ENCODE measurements around the gene OR52E8.

Gene OR52E8

DNA sequence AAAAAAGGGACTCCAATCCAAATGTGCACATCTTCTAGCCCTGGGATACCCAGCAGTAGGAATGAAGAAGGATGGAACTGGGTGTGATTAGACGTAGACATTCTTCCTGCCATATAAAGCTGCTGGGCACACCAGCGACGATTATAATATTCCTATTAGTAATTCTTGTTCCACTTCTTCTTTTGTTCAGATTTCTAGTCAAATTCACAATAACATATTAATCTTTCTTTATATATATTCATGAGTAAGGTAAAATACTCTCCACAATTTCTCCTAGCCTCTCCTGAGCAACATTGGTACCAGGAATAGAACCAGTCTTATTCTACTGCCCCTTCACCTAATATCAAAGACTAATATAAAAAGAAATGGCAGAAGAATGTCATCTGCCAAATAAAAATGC is at the start of gene OR52E8:
OR52E8 (minus strand) TSS at position 101 of the 400 bp plus-strand sequence; CDS start at position 101, 0 bp downstream.
- Histone ChIP-seq H3K36me3 (ENCODE audit: insufficient read depth, insufficient read length, low read length) (no peaks in the 10 kb centered on the region), H3K4me3 (ENCODE audit: insufficient read length, low read depth) (no peak within 1 kb of the TSS), H3K9me3 (ENCODE audit: insufficient read depth, low read length) (no peaks in the 10 kb centered on the region), H3K27me3 (ENCODE audit: insufficient read depth, insufficient read length) (no peaks in the 10 kb centered on the region), H3K4me1 (ENCODE audit: insufficient read depth, insufficient read length) (no peaks in the 10 kb centered on the region), H3K9ac (ENCODE audit: insufficient read length, low read depth) (no peak within 1 kb of the TSS)
- TF ChIP-seq YY1 (IDR thresholded peaks at IDR 0.05; ENCODE audit: insufficient read depth, insufficient read length): no peak
- no peak for TF ChIP-seq ZNF274 (IDR thresholded peaks at IDR 0.05; ENCODE audit: low read depth, low read length)
- no peak for TF ChIP-seq SUZ12 (IDR thresholded peaks at IDR 0.05; ENCODE audit: extremely low read depth, insufficient read depth, insufficient read length)
- no peak for DNase-seq (ENCODE audit: low read depth, low spot score)

DNA sequence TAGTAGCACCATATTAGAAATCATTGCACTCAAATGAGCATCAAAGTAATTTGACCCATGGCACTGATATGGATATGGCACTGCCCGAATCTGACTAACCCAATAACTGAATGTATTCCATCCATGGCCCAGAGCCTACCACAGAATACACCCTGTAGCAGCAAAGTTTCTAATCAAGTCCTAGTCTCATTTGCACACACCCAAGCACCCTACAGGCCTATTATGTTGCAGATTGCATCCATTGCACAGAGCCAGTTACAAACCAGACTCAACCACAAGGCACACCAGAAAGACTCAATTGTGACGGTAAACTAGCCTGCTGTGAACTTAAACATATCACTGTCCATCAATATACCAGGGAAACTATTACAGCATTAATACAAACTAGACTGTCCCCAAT is 42.0 kb upstream of the OR52E8 start:
- DNase-seq (ENCODE audit: low read depth, low spot score): peak; percentile 11
- Histone ChIP-seq H3K4me1 (ENCODE audit: insufficient read depth, insufficient read length) (no peaks in the 10 kb centered on the region), H3K4me3 (ENCODE audit: insufficient read length, low read depth) (no peak overlapping the region), H3K27me3 (ENCODE audit: insufficient read depth, insufficient read length) (no peaks in the 10 kb centered on the region), H3K9ac (ENCODE audit: insufficient read length, low read depth) (no peak overlapping the region), H3K36me3 (ENCODE audit: insufficient read depth, insufficient read length, low read length) (no peaks in the 10 kb centered on the region), H3K9me3 (ENCODE audit: insufficient read depth, low read length) (no peaks in the 10 kb centered on the region)
- TF ChIP-seq YY1 (IDR thresholded peaks at IDR 0.05; ENCODE audit: insufficient read depth, insufficient read length) (no peak), ZNF274 (IDR thresholded peaks at IDR 0.05; ENCODE audit: low read depth, low read length) (no peak), SUZ12 (IDR thresholded peaks at IDR 0.05; ENCODE audit: extremely low read depth, insufficient read depth, insufficient read length) (no peak)

DNA sequence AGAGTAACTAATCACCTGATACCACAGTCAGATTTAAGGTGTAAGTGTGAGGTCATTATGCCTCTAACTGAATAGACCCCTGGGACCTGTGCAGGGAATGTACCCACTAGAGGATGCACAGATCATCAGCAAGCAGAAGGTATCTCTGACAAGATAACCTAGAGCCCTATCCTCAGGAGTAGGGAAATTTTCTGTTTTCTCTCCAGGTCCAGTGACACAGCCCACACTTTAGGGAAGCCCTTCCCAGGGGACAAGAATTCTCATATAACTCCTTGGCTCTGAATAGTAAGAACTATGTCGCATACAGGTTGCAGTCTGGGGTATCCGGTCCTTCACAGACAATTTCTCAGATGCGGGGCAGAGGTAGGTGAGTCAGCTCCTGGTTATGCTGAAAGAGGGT is 35.4 kb upstream of the OR52E8 start, which contains the start of gene OR52E5:
OR52E5 (plus strand) TSS at position 301 of the 400 bp plus-strand sequence. CDS start 7,569 bp downstream, outside the sequence.
- no peaks in the 10 kb centered on the region for H3K27me3 ChIP-seq (ENCODE audit: insufficient read depth, insufficient read length)
- DNase-seq (ENCODE audit: low read depth, low spot score): no peak
- H3K9ac ChIP-seq (ENCODE audit: insufficient read length, low read depth): no peak within 1 kb of the TSS
- TF ChIP-seq ZNF274 (IDR thresholded peaks at IDR 0.05; ENCODE audit: low read depth, low read length) (no peak), SUZ12 (IDR thresholded peaks at IDR 0.05; ENCODE audit: extremely low read depth, insufficient read depth, insufficient read length) (no peak), YY1 (IDR thresholded peaks at IDR 0.05; ENCODE audit: insufficient read depth, insufficient read length) (no peak)
- H3K4me3 ChIP-seq (ENCODE audit: insufficient read length, low read depth): no peak within 1 kb of the TSS
- no peaks in the 10 kb centered on the region for H3K36me3 ChIP-seq (ENCODE audit: insufficient read depth, insufficient read length, low read length)
- H3K4me1 ChIP-seq (ENCODE audit: insufficient read depth, insufficient read length): no peaks in the 10 kb centered on the region
- no peaks in the 10 kb centered on the region for H3K9me3 ChIP-seq (ENCODE audit: insufficient read depth, low read length)

DNA sequence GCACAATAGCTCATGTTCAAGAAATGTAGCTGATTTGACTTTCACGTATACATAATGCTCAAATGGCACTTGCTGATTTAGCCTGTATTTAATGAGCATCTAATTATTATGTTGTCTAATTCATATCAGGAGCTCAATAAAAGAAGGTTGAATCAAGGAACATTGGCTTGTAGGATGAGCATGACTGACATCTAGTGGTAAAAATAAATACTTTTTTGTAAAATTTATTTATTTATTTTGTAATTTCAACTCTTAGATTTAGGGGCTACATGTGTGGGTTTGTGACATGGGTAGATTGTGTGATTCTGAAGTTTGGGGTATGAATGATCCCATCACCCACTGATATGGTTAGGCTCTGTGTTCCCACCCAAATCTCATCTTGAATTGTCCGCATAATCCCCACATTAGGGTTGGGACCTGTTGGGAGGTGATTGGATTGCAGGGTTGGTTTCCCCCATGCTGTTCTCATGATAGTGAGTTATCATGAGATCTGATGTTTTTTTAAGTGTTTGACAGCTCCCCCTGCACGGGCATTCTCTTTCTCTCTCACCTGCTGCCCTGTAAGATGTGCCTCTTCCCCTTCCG is 33.8 kb upstream of the OR52E8 start:
- no peak overlapping the region for H3K4me3 ChIP-seq (ENCODE audit: insufficient read length, low read depth)
- DNase-seq (ENCODE audit: low read depth, low spot score): no peak

DNA sequence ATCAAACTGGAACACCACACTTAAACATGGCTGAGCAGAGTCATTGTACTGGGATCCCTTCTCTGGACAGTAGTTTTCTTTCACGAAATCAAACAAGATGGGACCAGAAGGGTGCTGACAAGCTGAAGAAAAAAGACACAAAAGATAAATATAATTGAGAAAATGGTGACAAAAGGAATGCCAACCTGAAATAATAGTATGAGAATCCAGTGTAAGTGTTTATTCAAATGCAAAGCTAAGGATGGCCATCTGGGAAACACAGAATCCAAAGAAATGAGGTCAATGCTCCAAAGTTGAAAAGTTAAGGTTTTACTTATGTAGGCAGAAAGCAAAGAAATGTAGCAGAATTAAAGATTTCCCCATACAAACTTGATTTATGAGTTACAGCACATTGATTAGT is 30.2 kb upstream of the OR52E8 start:
- no peaks in the 10 kb centered on the region for H3K9me3 ChIP-seq (ENCODE audit: insufficient read depth, low read length)
- H3K27me3 ChIP-seq (ENCODE audit: insufficient read depth, insufficient read length): no peaks in the 10 kb centered on the region
- no peak for TF ChIP-seq ZNF274 (IDR thresholded peaks at IDR 0.05; ENCODE audit: low read depth, low read length)
- no peak for TF ChIP-seq SUZ12 (IDR thresholded peaks at IDR 0.05; ENCODE audit: extremely low read depth, insufficient read depth, insufficient read length)
- no peak for TF ChIP-seq YY1 (IDR thresholded peaks at IDR 0.05; ENCODE audit: insufficient read depth, insufficient read length)
- no peak overlapping the region for H3K4me3 ChIP-seq (ENCODE audit: insufficient read length, low read depth)
- DNase-seq (ENCODE audit: low read depth, low spot score): no peak
- H3K9ac ChIP-seq (ENCODE audit: insufficient read length, low read depth): no peak overlapping the region
- H3K36me3 ChIP-seq (ENCODE audit: insufficient read depth, insufficient read length, low read length): no peaks in the 10 kb centered on the region
- H3K4me1 ChIP-seq (ENCODE audit: insufficient read depth, insufficient read length): no peaks in the 10 kb centered on the region

More for the DNA sequence above, 33.8 kb upstream of the OR52E8 start:
- no peaks in the 10 kb centered on the region for H3K9me3 ChIP-seq (ENCODE audit: insufficient read depth, low read length)
- H3K9ac ChIP-seq (ENCODE audit: insufficient read length, low read depth): no peak overlapping the region
- no peaks in the 10 kb centered on the region for H3K36me3 ChIP-seq (ENCODE audit: insufficient read depth, insufficient read length, low read length)
- H3K27me3 ChIP-seq (ENCODE audit: insufficient read depth, insufficient read length): no peaks in the 10 kb centered on the region
- TF ChIP-seq ZNF274 (IDR thresholded peaks at IDR 0.05; ENCODE audit: low read depth, low read length): no peak
- TF ChIP-seq SUZ12 (IDR thresholded peaks at IDR 0.05; ENCODE audit: extremely low read depth, insufficient read depth, insufficient read length): no peak
- no peak for TF ChIP-seq YY1 (IDR thresholded peaks at IDR 0.05; ENCODE audit: insufficient read depth, insufficient read length)
- no peaks in the 10 kb centered on the region for H3K4me1 ChIP-seq (ENCODE audit: insufficient read depth, insufficient read length)

DNA sequence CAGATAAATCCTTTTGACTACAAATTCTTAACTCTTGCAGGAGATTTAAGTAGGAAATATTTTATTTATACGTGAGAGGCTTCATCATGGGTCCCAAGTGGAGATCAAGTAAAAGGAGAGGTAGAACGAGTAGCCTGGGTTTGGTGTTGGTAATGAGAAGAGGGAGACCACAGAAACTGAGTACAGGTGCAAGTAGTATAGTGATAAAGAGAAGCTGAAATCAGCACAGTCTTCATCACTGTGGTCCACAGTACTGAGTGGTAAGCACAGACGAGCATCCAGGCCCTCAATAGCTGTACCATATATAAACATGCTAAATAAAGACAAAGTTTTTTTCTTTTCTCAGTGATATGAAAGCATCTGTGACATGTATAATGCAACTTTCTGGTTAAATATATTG is 29.7 kb upstream of the OR52E8 start:
- no peak overlapping the region for H3K9ac ChIP-seq (ENCODE audit: insufficient read length, low read depth)
- H3K27me3 ChIP-seq (ENCODE audit: insufficient read depth, insufficient read length): no peaks in the 10 kb centered on the region
- H3K4me1 ChIP-seq (ENCODE audit: insufficient read depth, insufficient read length): no peaks in the 10 kb centered on the region
- no peak overlapping the region for H3K4me3 ChIP-seq (ENCODE audit: insufficient read length, low read depth)
- H3K36me3 ChIP-seq (ENCODE audit: insufficient read depth, insufficient read length, low read length): no peaks in the 10 kb centered on the region
- TF ChIP-seq YY1 (IDR thresholded peaks at IDR 0.05; ENCODE audit: insufficient read depth, insufficient read length): no peak
- DNase-seq (ENCODE audit: low read depth, low spot score): no peak
- H3K9me3 ChIP-seq (ENCODE audit: insufficient read depth, low read length): no peaks in the 10 kb centered on the region

DNA sequence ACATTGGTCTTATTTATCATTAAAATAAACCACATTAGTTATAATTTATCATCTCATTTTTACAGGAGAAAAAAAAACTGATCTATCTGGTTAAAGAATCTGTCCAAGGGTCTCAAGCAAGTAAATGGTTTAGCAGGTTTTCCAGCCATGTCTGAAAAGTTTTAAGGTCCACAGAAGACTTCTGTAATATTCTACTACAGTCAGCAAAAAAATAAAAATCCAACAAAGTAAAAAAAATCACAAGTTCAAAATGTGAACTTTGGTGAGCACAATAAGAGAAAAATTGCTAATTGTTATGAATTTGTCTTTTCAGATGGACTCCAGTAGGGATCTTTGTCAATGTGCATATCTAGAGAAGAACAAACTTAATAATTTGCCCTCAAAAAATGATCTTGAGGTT is 24.3 kb upstream of the OR52E8 start:
- DNase-seq (ENCODE audit: low read depth, low spot score): no peak
- TF ChIP-seq YY1 (IDR thresholded peaks at IDR 0.05; ENCODE audit: insufficient read depth, insufficient read length) (no peak), ZNF274 (IDR thresholded peaks at IDR 0.05; ENCODE audit: low read depth, low read length) (no peak), SUZ12 (IDR thresholded peaks at IDR 0.05; ENCODE audit: extremely low read depth, insufficient read depth, insufficient read length) (no peak)
- no peaks in the 10 kb centered on the region for H3K36me3 ChIP-seq (ENCODE audit: insufficient read depth, insufficient read length, low read length)
- no peaks in the 10 kb centered on the region for H3K9me3 ChIP-seq (ENCODE audit: insufficient read depth, low read length)
- H3K4me3 ChIP-seq (ENCODE audit: insufficient read length, low read depth): no peak overlapping the region
- H3K27me3 ChIP-seq (ENCODE audit: insufficient read depth, insufficient read length): no peaks in the 10 kb centered on the region
- no peaks in the 10 kb centered on the region for H3K4me1 ChIP-seq (ENCODE audit: insufficient read depth, insufficient read length)
- H3K9ac ChIP-seq (ENCODE audit: insufficient read length, low read depth): no peak overlapping the region
